ENCODE data around the gene CPAMD8. TPM values are rescaled to one million over a fixed set of nuclear protein-coding genes. Genes with fewer than 3 reads are reported as not detected.

CPAMD8 gene
- polyA plus RNA-seq, 1 experiment, result 0.38 TPM

- TF ChIP-seq CTCF (IDR thresholded peaks at IDR 0.05; ENCODE audit: low read depth, low read length), result no peak
- Histone ChIP-seq H3K27me3 (ENCODE audit: control insufficient read depth, insufficient read depth, low read length) (no peaks in the 10 kb centered on the region), H3K4me3 (ENCODE audit: low read depth, low read length) (no peak overlapping the region), H3K27ac (ENCODE audit: low read depth, low read length) (no peak overlapping the region), H3K9me3 (ENCODE audit: control insufficient read depth, insufficient read depth, low read length) (peaks cover 19% of the 10 kb centered on the region)
- DNase-seq (ENCODE audit: low read depth, low spot score), result no peak
- ChIA-PET CTCF (no interaction called here), POLR2A (no interaction called here)
These were observed 104.6 kb downstream of the CPAMD8 start for GRCh38 chr19:16921766-16922591.

DNA sequence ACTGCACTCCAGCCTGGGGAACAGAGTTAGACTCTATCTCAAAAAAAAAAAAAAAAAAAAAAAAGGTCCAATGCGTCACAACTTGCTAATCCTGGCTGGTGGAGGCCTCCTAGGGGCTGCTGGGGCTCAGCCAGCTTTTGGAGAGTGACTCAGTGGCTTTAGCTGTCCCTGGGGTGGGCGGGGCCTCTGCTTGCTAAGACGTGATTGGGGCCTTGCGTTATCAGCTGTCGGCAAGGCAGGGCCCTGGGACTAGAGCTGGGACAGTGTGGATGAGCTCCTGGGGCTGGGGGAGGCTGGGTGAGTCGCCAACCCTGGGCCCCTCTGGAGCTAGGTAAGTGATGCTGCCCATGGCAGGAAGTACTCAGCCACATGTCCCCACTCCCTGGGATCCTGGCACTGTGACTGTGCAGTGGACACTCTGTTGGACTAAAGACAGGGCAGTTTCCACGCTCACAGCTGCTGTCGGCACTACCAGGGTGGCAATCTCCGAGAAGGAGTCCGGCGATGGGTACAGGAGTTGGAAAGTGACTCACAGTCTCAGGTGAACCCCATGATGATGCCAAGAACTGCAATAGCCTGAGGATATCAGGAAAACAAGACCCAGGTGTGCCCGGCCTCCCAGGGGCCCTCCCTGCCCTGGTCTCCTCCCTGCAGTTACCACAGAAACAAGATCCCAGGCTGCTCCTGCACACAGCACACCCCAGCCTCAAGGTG is 105.6 kb downstream of the CPAMD8 start:
- CTCF ChIA-PET, result interaction anchor here (0.6 to 0.7 kb wide), 2 partner anchors 150 to 242 kb away, joined by 3 read pairs; no protein-coding TSS in a partner anchor
- DNase-seq (ENCODE audit: low read depth, low spot score), result peak; percentile 67
- TF ChIP-seq CTCF (IDR thresholded peaks at IDR 0.05; ENCODE audit: low read depth, low read length), result no peak
- no peaks in the 10 kb centered on the region for H3K27me3 ChIP-seq (ENCODE audit: control insufficient read depth, insufficient read depth, low read length)
- no peak overlapping the region for H3K27ac ChIP-seq (ENCODE audit: low read depth, low read length)
- H3K4me3 ChIP-seq (ENCODE audit: low read depth, low read length), result no peak overlapping the region
- H3K9me3 ChIP-seq (ENCODE audit: control insufficient read depth, insufficient read depth, low read length), result peaks cover 19% of the 10 kb centered on the region
- POLR2A ChIA-PET, result interaction anchor here (0.7 kb wide), 1 partner anchor 188 kb away, joined by 5 read pairs; no protein-coding TSS in a partner anchor

- Histone ChIP-seq H3K27me3 (ENCODE audit: control insufficient read depth, insufficient read depth, low read length) (peaks cover 4% of the 10 kb centered on the region), H3K27ac (ENCODE audit: low read depth, low read length) (no peak overlapping the region), H3K4me3 (ENCODE audit: low read depth, low read length) (no peak overlapping the region), H3K9me3 (ENCODE audit: control insufficient read depth, insufficient read depth, low read length) (peaks cover 24% of the 10 kb centered on the region)
- POLR2A ChIA-PET, result no interaction called here
- CTCF ChIA-PET, result no interaction called here
- no peak for DNase-seq (ENCODE audit: low read depth, low spot score)
- no peak for TF ChIP-seq CTCF (IDR thresholded peaks at IDR 0.05; ENCODE audit: low read depth, low read length)
These were observed 107.1 kb downstream of the CPAMD8 start for GRCh38 chr19:16919496-16919895.

- POLR2A ChIA-PET, result no interaction called here
- Histone ChIP-seq H3K27me3 (ENCODE audit: control insufficient read depth, insufficient read depth, low read length) (peaks cover 4% of the 10 kb centered on the region), H3K9me3 (ENCODE audit: control insufficient read depth, insufficient read depth, low read length) (peaks cover 44% of the 10 kb centered on the region), H3K4me3 (ENCODE audit: low read depth, low read length) (no peak overlapping the region), H3K27ac (ENCODE audit: low read depth, low read length) (no peak overlapping the region)
- no peak for TF ChIP-seq CTCF (IDR thresholded peaks at IDR 0.05; ENCODE audit: low read depth, low read length)
- no peak for DNase-seq (ENCODE audit: low read depth, low spot score)
- CTCF ChIA-PET, result no interaction called here
These were observed 109.2 kb downstream of the CPAMD8 start for GRCh38 chr19:16917401-16917800.

DNA sequence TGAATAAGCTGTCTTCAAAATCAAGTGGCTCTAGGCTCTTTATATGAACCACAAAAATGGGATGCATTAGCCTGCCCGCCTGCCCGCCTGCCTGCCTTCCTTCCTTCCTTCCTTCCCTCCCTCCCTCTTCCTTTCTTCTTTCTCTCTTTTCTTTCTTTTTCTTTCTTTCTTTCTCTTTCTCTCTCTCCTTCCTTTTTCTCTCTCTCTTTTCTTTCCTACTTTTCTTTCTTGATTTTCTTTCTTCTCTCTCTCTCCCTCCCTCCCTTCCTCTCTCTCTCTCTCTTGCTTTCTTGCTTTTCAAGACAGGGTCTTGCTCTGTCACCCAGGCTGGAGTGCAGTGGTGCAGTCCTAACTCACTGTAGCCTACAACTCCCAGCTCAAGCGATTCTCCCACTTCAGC is 110.9 kb downstream of the CPAMD8 start:
- ChIA-PET CTCF (no interaction called here), POLR2A (no interaction called here)
- no peak for DNase-seq (ENCODE audit: low read depth, low spot score)
- no peak for TF ChIP-seq CTCF (IDR thresholded peaks at IDR 0.05; ENCODE audit: low read depth, low read length)
- no peak overlapping the region for H3K4me3 ChIP-seq (ENCODE audit: low read depth, low read length)
- H3K27ac ChIP-seq (ENCODE audit: low read depth, low read length), result no peak overlapping the region
- peaks cover 4% of the 10 kb centered on the region for H3K27me3 ChIP-seq (ENCODE audit: control insufficient read depth, insufficient read depth, low read length)
- peaks cover 56% of the 10 kb centered on the region for H3K9me3 ChIP-seq (ENCODE audit: control insufficient read depth, insufficient read depth, low read length)

Data from AG04450 (cell line).